GM12878 (cell line): ENCODE results near the gene C9orf72.

ENCODE experiments used
- BCLAF1 ChIP-seq: fragments of 450-650 bp; IDR thresholded peaks from 2 replicates; pipeline ENCODE4 v1.6.1; 2017; ENCODE audit warnings: antibody characterized with exemption, mild to moderate bottlenecking, moderate library complexity
- CHD4 ChIP-seq: fragments of 200-600 bp; sonication (generic); IDR thresholded peaks from 2 replicates; pipeline ENCODE4 v1.6.1; 2016; ENCODE audit warnings: mild to moderate bottlenecking
- CTCF ChIP-seq, 3 experiments: IDR thresholded peaks in 2 of 3; conservative IDR thresholded peaks in 1 of 3; 2 replicates each; pipeline ENCODE4 v1.5.1; 2011; ENCODE audit warnings: low read depth in 3 of 3, low read length in 3 of 3, mild to moderate bottlenecking in 3 of 3, control low read depth in 2 of 3, moderate library complexity in 2 of 3, inconsistent platforms in 1 of 3, mixed read lengths in 1 of 3; ENCODE audit not compliant: control insufficient read depth in 2 of 3, insufficient read depth in 1 of 3; ENCODE audit errors: extremely low read depth in 1 of 3
- NR2F1 ChIP-seq: fragments of 450-650 bp; conservative IDR thresholded peaks from 2 replicates; pipeline ENCODE4 v1.6.1; 2017; ENCODE audit warnings: mild to moderate bottlenecking
- RELA ChIP-seq: fragments of 450-650 bp; IDR thresholded peaks from 2 replicates; pipeline ENCODE4 v1.8.0; 2014; ENCODE audit warnings: borderline replicate concordance; ENCODE audit not compliant: partially characterized antibody
- TCF7 ChIP-seq: IDR thresholded peaks from 2 replicates; pipeline ENCODE4 v1.6.1; 2014; ENCODE audit warnings: antibody characterized with exemption, borderline replicate concordance
- USF1 ChIP-seq: IDR thresholded peaks from 2 replicates; pipeline ENCODE4 v1.6.1; 2011; ENCODE audit warnings: borderline replicate concordance, low read depth, mild to moderate bottlenecking, moderate library complexity, mixed read lengths, low read length; ENCODE audit not compliant: insufficient read depth; ENCODE audit errors: extremely low read length
- ZNF24 ChIP-seq: fragments of 450-650 bp; IDR thresholded peaks from 2 replicates; pipeline ENCODE4 v1.6.1; 2017; ENCODE audit warnings: antibody characterized with exemption, mild to moderate bottlenecking
- ZNF274 ChIP-seq: IDR thresholded peaks from one replicate; pipeline ENCODE4 v1.8.0; 2011; ENCODE audit not compliant: insufficient read length, insufficient read depth

GRCh38 chr9:27541740-27542139 lies 31.5 kb downstream of the C9orf72 start:
- no peak for TF ChIP-seq CTCF (IDR thresholded peaks at IDR 0.05 in 2 of 3, conservative IDR thresholded peaks at IDR 0.05 in 1 of 3; ENCODE audit: control insufficient read depth in 2 of 3, extremely low read depth in 1 of 3, insufficient read depth in 1 of 3, low read depth in 3 of 3, low read length in 3 of 3)
- no peak for TF ChIP-seq ZNF24
- no peak for TF ChIP-seq TCF7
- no peak for TF ChIP-seq ZNF274
- no peak for TF ChIP-seq NR2F1
- no peak for TF ChIP-seq USF1
- no peak for TF ChIP-seq RELA
- TF ChIP-seq CHD4, result no peak
- TF ChIP-seq BCLAF1, result no peak
